ENCODE data around the gene SLC4A2.

DNA sequence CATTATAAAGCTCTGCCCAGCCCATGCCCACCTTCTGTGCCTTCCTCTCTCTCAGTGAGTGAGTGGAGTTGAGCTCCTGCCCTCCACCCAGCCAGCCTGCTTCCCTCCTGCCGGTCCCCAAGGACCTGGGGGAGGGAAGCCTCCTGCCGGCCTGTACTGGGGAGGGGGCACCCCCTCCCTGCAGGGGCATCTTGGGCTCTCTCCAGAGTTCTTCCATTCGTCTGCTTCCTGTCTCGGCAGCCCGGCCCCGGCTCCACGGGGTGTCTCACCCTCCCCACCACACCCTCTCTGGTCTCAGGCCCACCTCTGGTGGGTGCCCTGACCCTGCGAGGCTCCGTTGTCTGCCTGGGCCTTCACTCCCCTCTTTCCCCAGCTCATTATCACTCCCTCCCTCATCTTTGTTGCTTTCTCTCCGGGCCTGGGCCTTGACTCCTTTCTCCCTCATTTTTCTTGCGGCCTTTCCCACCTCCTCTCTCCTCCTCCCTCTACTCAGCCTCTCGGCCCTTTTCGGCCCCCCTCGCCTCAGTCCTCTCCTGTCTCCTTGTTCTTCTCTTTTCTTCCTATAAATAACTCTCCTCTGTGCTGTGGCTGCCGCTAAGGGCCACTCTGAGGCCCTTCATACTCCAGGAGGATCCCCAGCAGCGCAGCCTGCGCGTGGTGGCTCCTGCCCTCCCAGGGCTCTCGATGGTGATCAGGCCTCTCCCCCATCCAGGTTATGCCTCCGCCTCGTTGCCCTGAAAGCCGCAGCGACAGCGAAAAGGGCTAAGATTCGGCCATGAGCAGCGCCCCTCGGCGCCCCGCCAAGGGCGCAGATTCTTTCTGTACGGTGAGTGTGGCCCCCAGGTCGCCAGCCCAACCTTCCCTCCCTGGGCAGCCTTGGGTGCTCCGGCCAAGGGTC, 2.1 kb downstream of the SLC4A2 start:
- TF ChIP-seq, protein P1, sequence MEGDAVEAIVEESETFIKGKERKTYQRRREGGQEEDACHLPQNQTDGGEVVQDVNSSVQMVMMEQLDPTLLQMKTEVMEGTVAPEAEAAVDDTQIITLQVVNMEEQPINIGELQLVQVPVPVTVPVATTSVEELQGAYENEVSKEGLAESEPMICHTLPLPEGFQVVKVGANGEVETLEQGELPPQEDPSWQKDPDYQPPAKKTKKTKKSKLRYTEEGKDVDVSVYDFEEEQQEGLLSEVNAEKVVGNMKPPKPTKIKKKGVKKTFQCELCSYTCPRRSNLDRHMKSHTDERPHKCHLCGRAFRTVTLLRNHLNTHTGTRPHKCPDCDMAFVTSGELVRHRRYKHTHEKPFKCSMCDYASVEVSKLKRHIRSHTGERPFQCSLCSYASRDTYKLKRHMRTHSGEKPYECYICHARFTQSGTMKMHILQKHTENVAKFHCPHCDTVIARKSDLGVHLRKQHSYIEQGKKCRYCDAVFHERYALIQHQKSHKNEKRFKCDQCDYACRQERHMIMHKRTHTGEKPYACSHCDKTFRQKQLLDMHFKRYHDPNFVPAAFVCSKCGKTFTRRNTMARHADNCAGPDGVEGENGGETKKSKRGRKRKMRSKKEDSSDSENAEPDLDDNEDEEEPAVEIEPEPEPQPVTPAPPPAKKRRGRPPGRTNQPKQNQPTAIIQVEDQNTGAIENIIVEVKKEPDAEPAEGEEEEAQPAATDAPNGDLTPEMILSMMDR (IDR thresholded peaks at IDR 0.05; ENCODE audit: low read length) = no peak
- TF ChIP-seq EZH2 (optimal IDR thresholded peaks at IDR 0.05; ENCODE audit: low read depth, low read length) (no peak), EZH2phosphoT487 (IDR thresholded peaks at IDR 0.05; ENCODE audit: low read length) (no peak)

Data from MM.1S (cell line).